HG03558 (cell line): ENCODE measurements around the gene CDPF1.

Experiments used
- ATAC-seq: cut with Tn5 transposase; IDR thresholded peaks from one replicate; pipeline ENCODE4 v1.9.1; 2021; ENCODE audit warnings: moderate number of reproducible peaks; ENCODE audit not compliant: unreplicated experiment; ENCODE audit errors: extremely low read depth

Gene CDPF1

DNA sequence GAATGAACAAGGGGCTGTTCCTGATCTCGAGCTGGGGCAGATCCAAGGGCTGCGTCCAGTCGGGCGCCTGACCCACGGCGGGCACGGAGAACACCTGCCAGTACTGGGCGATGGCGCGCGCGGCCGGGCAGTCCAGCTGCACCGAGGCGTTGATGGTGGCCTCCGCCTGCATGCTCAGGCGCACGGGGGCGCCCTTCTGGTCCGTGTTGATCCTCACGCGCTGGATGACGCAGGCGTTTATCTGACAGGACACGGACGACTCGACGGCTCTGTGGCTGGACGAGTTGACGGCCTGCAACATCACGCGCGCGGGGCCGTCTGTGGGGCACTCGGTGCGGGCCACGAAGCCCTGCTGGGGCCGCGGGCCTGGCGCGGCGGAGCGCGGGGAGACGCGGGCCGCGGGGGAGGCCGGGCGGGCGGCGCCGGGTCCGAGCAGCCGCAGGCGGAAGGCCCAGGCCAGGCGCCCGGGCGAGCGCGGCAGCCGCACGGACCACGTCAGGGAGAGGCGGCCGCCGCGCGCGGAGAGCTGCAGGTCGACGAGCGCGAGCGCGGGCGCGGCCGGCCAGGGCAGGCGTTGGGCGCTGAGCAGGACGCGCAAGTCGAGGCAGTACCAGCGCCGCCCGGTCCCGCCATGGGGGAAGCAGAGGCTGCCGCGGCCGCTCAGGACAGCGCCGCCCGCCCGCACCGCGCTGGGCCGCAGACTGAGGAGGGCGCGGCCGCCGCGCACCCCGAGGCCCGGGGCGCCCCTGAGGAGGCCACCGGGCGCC, 12.5 kb upstream of the CDPF1 start:
- ATAC-seq = no peak

DNA sequence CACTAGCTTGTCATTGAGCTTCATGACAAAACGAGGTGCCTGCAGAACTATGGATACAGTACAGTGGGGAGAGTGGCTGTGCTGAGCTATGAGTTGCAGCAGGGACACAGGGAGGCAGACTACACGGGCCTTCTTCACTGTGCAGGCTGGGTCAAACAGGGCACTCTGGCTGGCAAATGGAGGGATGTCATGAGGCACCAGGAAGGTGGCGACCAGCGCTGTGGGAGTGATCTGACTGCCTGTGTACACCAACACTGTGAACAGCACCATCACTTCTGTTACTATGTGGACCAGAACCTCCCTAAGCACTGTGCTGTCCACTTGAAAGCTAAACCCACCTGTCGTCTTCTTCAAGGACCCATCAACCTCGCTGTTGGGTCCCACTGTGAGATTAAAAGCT, 9.9 kb upstream of the CDPF1 start:
- ATAC-seq = no peak

DNA sequence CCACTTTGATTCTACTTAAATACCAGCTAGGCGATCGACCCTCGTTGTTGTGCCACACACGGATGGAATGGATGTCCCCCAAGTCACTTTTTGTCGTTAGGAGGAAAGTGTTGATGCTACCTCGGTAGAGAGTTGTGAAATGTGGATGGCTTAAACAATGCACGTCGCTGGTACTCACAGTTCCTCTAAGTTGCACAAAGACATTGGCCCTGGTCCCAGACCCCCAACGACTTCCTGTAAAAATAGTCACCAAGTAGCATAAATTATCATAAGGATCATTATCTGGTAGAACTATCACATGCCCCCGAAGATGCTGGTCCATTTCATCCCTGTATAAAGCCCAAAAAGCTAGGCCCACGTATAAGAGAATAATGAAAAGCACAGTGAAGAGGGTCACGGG, 9.3 kb upstream of the CDPF1 start:
- ATAC-seq = no peak

DNA sequence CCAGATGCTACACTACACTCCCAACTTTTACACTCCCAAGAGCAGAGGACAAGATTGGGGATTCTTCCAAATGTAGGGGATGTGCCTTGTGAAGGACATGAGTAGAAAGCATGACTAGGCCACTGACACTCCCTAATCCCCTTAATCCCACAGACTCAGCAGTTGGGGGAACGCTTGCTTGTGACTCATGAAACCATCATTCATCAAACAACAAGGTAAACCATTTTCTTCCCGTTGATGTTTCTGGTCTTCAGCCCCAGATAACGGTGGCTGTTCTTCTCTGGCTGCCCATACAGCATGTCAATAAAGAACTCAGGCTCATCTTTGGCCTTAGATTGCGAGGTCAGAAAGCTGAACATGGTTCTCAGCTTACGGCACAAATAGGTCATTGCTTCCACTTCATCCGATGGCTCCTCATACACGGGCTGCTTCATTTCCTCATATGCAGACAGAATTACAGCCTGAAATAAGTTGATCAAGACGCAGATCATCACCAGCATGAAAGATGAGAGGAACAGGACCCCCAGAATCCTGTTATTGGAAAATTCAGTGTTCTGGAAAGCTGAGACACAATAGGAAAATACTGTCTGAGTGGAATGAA, 6.4 kb upstream of the CDPF1 start:
- no peak for ATAC-seq

- ATAC-seq = no peak
These were observed 1.8 kb upstream of the CDPF1 start for GRCh38 chr22:46251816-46252380.

- no peak for ATAC-seq
These were observed 1.2 kb upstream of the CDPF1 start for GRCh38 chr22:46251266-46251665.

DNA sequence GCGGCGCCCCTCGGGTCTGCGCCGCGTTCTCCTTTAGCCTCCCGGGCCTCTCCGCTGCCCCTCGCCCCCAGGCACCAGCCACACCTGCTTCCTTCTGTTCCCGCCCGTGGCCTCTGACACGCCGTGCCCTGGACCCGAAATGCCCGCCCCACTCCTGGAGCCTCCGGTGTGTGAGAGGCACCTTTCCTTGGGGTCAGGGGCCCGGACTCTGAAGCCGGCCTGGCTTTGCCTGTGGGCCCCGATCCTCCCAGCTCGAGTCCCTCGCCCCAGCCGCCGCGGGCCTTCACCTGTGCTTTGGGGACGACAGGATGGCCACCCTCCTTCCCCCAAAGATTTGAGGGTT, 661 bp upstream of the CDPF1 start:
- ATAC-seq = no peak

DNA sequence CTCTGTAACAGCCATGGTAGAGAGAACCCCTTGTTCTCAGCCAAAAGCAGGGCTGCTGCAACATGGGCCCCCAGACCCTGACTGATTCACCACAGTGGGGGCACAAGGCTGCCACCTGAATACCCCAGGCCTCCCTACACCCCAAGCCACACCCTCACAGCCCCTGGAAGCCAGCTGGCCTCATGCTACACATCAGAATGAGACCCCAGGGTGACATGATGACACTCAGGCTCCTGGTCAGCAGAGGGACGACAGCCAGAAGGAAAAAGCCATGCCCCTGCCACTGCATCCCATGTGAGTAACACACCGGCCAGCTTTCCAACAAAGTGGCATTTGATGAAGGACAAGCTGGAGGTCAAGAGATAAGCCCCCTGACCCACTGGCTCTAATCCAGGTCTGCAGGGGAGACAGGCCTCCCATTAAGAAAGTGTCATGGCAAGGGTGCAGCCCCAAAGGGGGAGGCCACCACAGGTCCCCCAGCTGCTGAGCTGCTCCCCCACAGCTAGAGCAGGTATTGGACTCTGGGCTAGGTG, 2.6 kb downstream of the CDPF1 start:
- no peak for ATAC-seq

GRCh38 chr22:46246178-46246577, 3.9 kb downstream of the CDPF1 start:
- ATAC-seq = no peak

GRCh38 chr22:46245511-46245910, 4.6 kb downstream of the CDPF1 start:
- ATAC-seq = no peak

DNA sequence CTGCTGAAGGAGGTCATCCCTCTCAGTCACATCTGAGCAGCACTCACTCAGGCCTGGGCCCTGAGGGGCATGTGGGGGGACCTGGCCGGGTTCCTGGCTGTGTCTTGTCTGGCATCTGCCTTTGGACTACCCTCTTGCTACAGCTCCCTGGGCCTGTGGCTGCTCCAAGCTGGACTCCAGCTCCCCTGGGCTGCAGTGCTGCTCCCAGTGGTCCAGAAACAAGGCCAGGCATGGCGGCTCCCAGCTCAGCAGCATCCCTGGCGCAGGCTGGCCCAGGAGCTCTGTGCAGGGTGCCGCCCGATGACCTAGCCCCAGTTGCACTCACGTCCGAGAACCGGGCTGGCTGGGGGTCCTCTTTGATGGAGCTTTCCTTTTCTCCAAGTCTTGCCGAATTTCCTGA, 5.3 kb downstream of the CDPF1 start:
- no peak for ATAC-seq

DNA sequence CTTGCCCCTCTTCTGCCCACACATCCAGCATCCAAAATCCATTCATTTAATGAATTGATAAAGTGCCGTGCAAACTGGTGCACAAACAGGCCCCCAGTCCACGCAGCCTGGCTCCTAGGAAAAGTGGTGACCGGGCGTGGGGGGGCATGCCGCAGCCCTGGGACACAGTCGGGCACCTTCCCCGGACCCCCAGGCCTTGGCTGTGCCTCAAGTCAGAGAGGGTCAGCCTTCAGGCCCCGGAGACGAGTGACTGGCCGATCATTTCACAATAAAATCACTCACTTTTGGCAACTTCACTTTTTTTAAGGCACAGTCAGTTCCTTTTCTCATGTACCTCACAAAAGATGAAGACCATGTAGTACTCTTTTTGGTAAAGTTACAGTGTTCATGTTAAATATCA, 8.0 kb downstream of the CDPF1 start:
- ATAC-seq = no peak

DNA sequence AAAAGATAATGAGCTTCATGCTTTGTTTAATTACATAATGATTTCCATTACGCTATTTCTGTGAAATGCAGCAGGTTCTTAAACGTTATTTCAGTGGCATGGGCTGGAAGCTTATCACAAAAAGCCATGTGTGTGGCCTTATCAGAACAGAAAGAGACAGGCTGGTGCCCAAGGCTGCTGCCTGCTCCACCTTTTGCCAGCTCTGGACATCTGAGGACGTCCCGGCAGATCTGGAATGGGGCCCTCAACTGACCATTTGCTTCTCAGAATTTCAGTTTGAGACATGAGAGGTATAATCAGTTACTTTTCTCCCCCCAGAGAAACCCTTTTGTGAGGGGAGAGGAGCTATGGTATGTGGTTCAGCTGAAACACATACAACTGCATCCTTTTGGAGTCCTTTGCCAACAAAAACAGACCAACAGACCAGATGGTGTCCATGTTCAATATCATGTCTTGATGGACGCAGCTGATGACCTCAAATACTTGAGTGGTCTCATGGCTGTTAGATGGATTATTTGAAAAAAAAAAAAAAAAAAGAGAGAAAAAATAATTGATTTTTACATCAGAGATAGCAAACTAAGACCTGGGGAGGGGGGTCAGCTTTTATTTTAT, 8.6 kb downstream of the CDPF1 start:
- ATAC-seq = no peak

- ATAC-seq = no peak
These were observed 9.2 kb downstream of the CDPF1 start for GRCh38 chr22:46240907-46241306.

DNA sequence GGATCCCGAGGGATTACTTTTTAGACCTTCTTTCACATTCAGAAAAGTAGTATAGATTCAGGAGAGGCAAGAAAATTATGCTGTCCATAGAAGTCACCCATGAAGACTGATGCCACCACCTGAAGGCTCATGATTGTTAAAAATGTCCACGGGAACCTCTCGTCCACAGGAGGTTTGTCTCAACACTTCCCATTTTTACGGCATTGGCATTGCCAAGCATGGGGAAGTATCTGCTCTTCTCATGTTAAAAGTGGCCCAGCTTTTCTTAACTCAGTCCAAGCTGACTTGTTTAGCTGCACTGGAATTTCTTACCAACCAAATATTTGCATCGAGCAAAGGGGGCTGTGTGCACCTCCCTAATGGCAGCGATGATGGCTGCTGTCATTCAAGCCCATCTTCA, 9.6 kb downstream of the CDPF1 start:
- no peak for ATAC-seq

DNA sequence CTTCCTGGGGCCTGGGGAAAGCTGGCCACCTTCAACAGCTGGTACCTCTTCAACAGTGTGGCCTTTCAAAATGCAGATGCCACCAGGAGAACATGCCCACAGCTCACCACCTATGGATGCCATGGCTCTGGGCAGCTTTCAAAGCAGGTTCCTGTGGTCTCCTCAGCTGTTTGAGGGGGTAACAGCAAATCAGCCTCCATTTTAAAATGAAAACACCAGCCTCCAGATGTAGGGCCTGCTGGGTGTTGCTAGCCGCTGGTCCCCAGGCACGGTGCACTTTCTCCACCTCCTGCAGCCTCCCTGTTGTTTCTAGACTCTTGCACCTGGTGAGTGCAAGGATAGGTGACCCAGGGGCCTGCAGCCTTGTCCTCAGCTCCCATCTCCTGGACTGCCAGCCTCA, 10.0 kb downstream of the CDPF1 start:
- ATAC-seq = no peak

DNA sequence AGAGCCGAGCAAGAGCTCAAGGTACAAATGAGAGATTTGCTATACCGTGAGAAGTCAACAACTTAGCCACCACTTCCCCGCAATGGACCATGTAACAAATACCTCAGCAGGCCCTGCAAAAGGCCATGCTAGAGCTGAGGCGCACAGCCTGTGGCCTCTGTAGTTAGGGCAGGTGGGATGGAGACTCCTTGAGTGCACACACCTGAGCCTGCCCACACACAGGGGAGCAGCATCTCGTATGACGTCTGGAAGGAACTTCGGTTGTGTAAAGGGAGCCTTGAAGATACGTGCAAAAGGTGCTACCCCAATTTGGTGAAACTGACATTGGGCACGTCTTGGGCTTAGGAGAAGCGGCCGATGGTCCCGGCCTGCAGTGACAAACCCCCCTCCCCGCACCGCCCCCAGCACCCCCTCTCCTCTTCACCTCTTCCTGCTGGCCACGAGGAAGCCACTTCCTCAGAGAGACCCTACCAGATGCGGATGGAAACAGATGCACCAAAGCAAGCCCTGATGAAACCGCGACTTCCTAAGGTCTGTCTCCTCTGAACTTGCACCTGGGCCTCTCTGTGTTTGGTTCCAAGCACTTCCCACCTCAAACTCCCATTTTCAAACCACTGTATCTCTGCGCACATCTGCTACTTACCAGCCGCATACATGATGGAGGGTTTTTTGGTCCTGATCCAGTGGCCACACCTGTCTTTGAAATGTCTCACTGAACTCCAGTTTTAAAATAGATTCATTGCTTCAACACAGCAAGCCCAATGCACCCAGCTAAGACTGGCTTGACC, 10.6 kb downstream of the CDPF1 start:
- ATAC-seq = no peak

DNA sequence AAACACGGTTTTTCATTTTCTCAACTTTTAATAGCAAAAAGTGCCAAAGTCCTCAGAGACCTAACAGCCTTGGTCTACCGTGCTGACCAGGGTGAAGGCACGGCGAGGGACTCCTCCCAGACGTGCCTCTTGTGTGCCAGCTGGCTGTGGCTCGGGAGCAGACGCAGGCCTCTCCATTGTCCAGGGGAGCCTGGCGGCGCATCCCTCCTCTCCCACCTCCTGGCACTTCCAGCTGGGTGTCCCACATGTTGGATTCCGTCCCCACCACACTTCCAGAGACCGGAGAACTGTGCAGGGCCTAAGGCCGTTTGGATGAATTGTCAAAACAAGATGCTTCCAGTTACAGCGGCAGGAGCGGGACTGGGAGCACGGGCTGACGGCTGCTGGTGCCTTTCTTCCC, 11.6 kb downstream of the CDPF1 start:
- ATAC-seq = no peak

GRCh38 chr22:46237453-46238124, 12.5 kb downstream of the CDPF1 start:
- no peak for ATAC-seq

GRCh38 chr22:46234969-46235368, 15.1 kb downstream of the CDPF1 start:
- ATAC-seq = no peak
